B cell (primary cell): ENCODE data around the gene PCDH7. TPM values are rescaled to one million over a fixed set of nuclear protein-coding genes. Genes with fewer than 3 reads are reported as not detected.

Experiments
- ATAC-seq: fragments of 200-7000 bp; cut with Tn5 transposase; one replicate; pipeline ENCODE4 v1.10.0; 2021; ENCODE audit warnings: low read depth, mild to moderate bottlenecking, moderate number of reproducible peaks, moderate library complexity
- CTCF ChIA-PET: fragments of 350-600 bp; sonication (Branson Sonifier 250); formaldehyde crosslinking; loops from one replicate; lab custom pipeline; 2021; ENCODE audit warnings: antibody characterized with exemption, inconsistent platforms; lab: Charles Lee
- POLR2A ChIA-PET: fragments of 350-600 bp; sonication (Branson Sonifier 250); formaldehyde crosslinking; loops from one replicate; lab custom pipeline; 2021; ENCODE audit warnings: antibody characterized with exemption; lab: Charles Lee
- DNase-seq: peaks from one replicate; pipeline ENCODE4 v3.0.0; 2013
- H2AFZ ChIP-seq: 2 replicates; pipeline ENCODE4 v1.6.1; 2012; ENCODE audit warnings: mild to moderate bottlenecking, low read depth, low read length; ENCODE audit not compliant: insufficient read depth, poor library complexity, severe bottlenecking
- H3K27ac ChIP-seq, 2 donors: 1 replicate in 1 of 2; 2 replicates in 1 of 2; pipeline ENCODE4 v1.5.1; 2012 to 2013; ENCODE audit warnings: low read length in 2 of 2, mild to moderate bottlenecking in 2 of 2, moderate library complexity in 1 of 2
- H3K27me3 ChIP-seq, 4 experiments: fragments of 200-600 bp in 1 of 4; sonication (generic) in 1 of 4; replicated peaks in 1 of 4; 1 replicate in 2 of 4; 2 replicates in 2 of 4; pipeline versions ENCODE4 v1.6.1 to v1.7.0; 2013 to 2016; ENCODE audit warnings: low read length in 3 of 4, mild to moderate bottlenecking in 2 of 4, mixed read lengths in 1 of 4, moderate library complexity in 1 of 4; ENCODE audit not compliant: insufficient read depth in 4 of 4, control insufficient read depth in 3 of 4; ENCODE audit errors: control extremely low read depth in 1 of 4
- H3K36me3 ChIP-seq, 2 experiments: replicated peaks in 1 of 2; 1 replicate in 1 of 2; 2 replicates in 1 of 2; pipeline versions ENCODE4 v1.6.1 to v1.7.1; 2013; ENCODE audit warnings: low read length in 1 of 2; ENCODE audit not compliant: insufficient read depth in 2 of 2, control insufficient read depth in 1 of 2; ENCODE audit errors: control extremely low read depth in 1 of 2, extremely low read depth in 1 of 2
- H3K4me1 ChIP-seq, 2 donors: fragments of 200-600 bp in 1 of 2; sonication (generic) in 1 of 2; 1 replicate in 1 of 2; 2 replicates in 1 of 2; pipeline versions ENCODE4 v1.5.1 to v1.6.1; 2013 to 2017; ENCODE audit warnings: low read length in 2 of 2; ENCODE audit not compliant: control insufficient read depth in 2 of 2, insufficient read depth in 2 of 2
- H3K4me2 ChIP-seq: replicated peaks from 2 replicates; pipeline ENCODE3; 2012; ENCODE audit warnings: mild to moderate bottlenecking, low read depth, low read length; ENCODE audit not compliant: poor library complexity, severe bottlenecking
- H3K4me3 ChIP-seq, 5 experiments: fragments of 200-600 bp in 1 of 5; sonication (generic) in 1 of 5; 1 replicate in 3 of 5; 2 replicates in 2 of 5; pipeline versions ENCODE4 v1.5.1 to v1.7.0; 2011 to 2016; ENCODE audit warnings: low read length in 4 of 5, mild to moderate bottlenecking in 4 of 5, low read depth in 2 of 5, control low read depth in 1 of 5, moderate library complexity in 1 of 5; ENCODE audit not compliant: insufficient read depth in 1 of 5; ENCODE audit errors: control extremely low read depth in 1 of 5, extremely low read depth in 1 of 5
- H3K79me2 ChIP-seq: fragments of 200-600 bp; sonication (generic); one replicate; pipeline ENCODE4 v1.6.0; 2016; ENCODE audit warnings: low read length; ENCODE audit not compliant: control insufficient read depth, insufficient read depth
- H3K9ac ChIP-seq: fragments of 200-600 bp; sonication (generic); 2 replicates; pipeline ENCODE4 v1.6.1; 2017; ENCODE audit warnings: mild to moderate bottlenecking, low read length, moderate library complexity
- H3K9me3 ChIP-seq, 3 donors: one replicate each; pipeline versions ENCODE4 v1.6.1 to v1.7.1; 2013; ENCODE audit warnings: low read length in 2 of 3; ENCODE audit not compliant: control insufficient read depth in 2 of 3, insufficient read depth in 1 of 3; ENCODE audit errors: control extremely low read depth in 1 of 3
- H4K20me1 ChIP-seq: 2 replicates; pipeline ENCODE4 v1.6.0; 2012; ENCODE audit warnings: mild to moderate bottlenecking, low read length; ENCODE audit not compliant: insufficient read depth, control insufficient read depth, poor library complexity, severe bottlenecking
- H3K27ac Mint-ChIP-seq: one replicate; pipeline ENCODE4 v1.8.0; 2021; ENCODE audit warnings: mixed read lengths
- H3K27me3 Mint-ChIP-seq: one replicate; pipeline ENCODE4 v1.8.0; 2021; ENCODE audit warnings: mixed read lengths
- H3K4me1 Mint-ChIP-seq: one replicate; pipeline ENCODE4 v1.8.0; 2021; ENCODE audit warnings: mixed read lengths
- H3K4me3 Mint-ChIP-seq: one replicate; pipeline ENCODE4 v1.8.0; 2021; ENCODE audit warnings: mixed read lengths
- H3K9me3 Mint-ChIP-seq: one replicate; pipeline ENCODE4 v1.8.0; 2022; ENCODE audit warnings: mixed read lengths; ENCODE audit not compliant: insufficient read depth
- CTCF ChIP-seq: fragments of 200-600 bp; IDR thresholded peaks from one replicate; pipeline ENCODE4 v1.8.0; 2022; ENCODE audit warnings: antibody characterized with exemption, mild to moderate bottlenecking
- EZH2 ChIP-seq: IDR thresholded peaks from 2 replicates; pipeline ENCODE4 v1.6.1; 2012; ENCODE audit warnings: borderline replicate concordance, low read depth, mild to moderate bottlenecking, moderate library complexity, low read length; ENCODE audit not compliant: insufficient read depth, poor library complexity, severe bottlenecking
- WGBS: methylation state at CpG from one replicate; pipeline ENCODE4 v1.1.5; 2013; ENCODE audit warnings: missing lambda C conversion rate; ENCODE audit not compliant: insufficient coverage; 5-methylcytosine and 5-hydroxymethylcytosine counted together
- intact Hi-C: fragments of 100-400 bp; cut with micrococcal nuclease; formaldehyde crosslinking; loops from one replicate; pipeline ENCODE4 v1.10.0; 2022
- polyA plus RNA-seq: library from polyadenylated mRNA; depleted of rRNA; stranded (reverse); fragments of >200 nt; gene quantifications from 2 replicates; pipeline ENCODE4 v1.2.3, GENCODE V29; 2012
- total RNA-seq, 2 donors: library from RNA; stranded (reverse); fragments of 120-200 nt in 1 of 2; gene quantifications; 1 replicate in 1 of 2; 2 replicates in 1 of 2; pipeline versions ENCODE4 v1.2.3 to v1.2.4, GENCODE V29; 2013 to 2022

The PCDH7 gene
- total and polyA plus RNA-seq, 2 donors (not counting 1 experiment from before 2014, with no cell fraction given): not detected

DNA sequence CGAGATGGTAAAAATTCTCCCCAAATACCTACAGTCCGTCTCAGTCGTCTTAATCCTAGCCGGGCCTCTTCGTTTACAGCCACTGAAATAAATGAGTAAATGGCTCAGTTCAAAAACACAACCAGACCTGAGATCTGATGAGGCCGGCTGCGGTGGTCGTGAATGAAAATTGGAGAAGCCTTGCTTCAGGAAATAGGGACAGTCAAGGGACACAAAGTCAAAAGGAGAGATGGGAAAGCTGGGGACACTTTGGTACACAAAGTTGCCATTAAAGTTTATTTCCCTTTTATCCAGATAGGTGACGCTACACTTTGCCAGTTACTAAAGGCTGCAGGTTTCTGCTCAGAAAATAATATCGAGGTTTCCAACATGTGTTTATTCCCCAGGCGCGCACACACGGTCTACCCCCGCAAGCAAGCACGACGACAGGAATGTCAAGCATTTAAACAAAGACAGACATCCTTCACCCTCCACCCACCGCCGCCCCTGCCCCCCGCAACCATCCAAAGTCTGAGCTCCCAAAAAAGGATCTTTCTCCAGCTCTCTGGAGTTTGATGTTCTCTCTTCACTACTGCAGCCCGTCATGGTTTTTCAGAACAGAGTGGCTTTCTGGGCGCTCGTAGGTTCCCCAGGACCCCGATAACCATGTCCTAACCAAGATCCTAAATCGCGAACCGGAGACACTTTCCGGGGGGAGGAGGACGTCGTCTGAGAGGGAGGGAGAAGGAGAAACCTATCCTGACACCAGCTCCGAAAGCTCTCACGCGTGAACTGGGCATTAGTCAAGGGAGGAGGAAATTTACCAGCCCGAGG, 1.3 kb upstream of the PCDH7 start:
- peaks cover 0 to 66% (median 31%) of the 10 kb centered on the region in 4 experiments for H3K27me3 ChIP-seq
- no peak overlapping the region for H3K9ac ChIP-seq
- H3K4me2 ChIP-seq: no peak overlapping the region
- CTCF ChIA-PET: no interaction called here
- POLR2A ChIA-PET: no interaction called here
- ATAC-seq: no peak
- intact Hi-C loops: no loop called here
- no peak for TF ChIP-seq CTCF
- no peak for TF ChIP-seq EZH2
- H3K9me3 ChIP-seq: peaks cover 0 to 50% (median 0%) of the 10 kb centered on the region in 3 donors
- peaks cover 13% of the 10 kb centered on the region for H3K4me1 Mint-ChIP-seq
- H3K4me3 Mint-ChIP-seq: no peak overlapping the region
- DNase-seq: no peak
- H4K20me1 ChIP-seq: no peaks in the 10 kb centered on the region
- H3K9me3 Mint-ChIP-seq: no peaks in the 10 kb centered on the region
- no peaks in the 10 kb centered on the region for H3K79me2 ChIP-seq
- no peaks in the 10 kb centered on the region for H3K36me3 ChIP-seq
- H3K4me3 ChIP-seq: no peak overlapping the region
- H3K27me3 Mint-ChIP-seq: peaks cover 46% of the 10 kb centered on the region
- WGBS: 2% methylated on average over 18 of the region's 33 CpGs
- H3K27ac Mint-ChIP-seq: no peak overlapping the region
- no peak overlapping the region for H2AFZ ChIP-seq
- H3K4me1 ChIP-seq: peaks cover 13% of the 10 kb centered on the region in 2 donors
- H3K27ac ChIP-seq: no peak overlapping the region

DNA sequence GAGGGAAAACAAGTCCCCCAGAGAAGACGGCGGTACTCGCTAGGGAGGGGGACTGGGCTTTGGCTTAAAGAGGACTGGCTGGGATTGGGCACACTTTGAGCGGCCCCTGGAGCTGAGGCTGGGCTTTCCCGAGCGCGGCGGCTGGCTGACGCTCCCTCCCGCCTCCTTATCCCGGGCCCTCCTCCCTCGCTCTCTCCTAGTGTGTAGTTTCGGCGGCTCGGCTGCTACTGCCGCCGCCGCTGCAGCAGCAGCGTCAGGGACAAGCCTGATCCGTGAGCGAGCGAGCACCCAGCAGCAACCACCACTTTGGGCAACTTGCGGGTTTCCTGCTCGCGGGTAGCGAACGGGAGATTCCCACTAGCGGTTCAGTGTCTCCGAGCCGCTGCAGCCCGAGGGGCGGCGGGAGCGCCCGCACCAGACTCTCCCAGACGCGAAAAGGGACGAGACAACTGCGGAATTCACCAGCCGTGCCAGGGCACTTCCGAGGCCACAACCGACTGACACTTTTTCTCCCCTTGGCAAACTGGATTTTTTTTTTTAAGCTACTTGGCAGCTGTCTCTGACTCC, 632 bp upstream of the PCDH7 start:
- no peak for DNase-seq
- ATAC-seq: no peak
- H3K27ac Mint-ChIP-seq: no peak overlapping the region

More for the DNA sequence above, 632 bp upstream of the PCDH7 start:
- WGBS: 3% methylated on average over 42 of the region's 42 CpGs
- H3K4me3 ChIP-seq: no peak overlapping the region
- ChIA-PET CTCF (no interaction called here), POLR2A (no interaction called here)
- H3K4me2 ChIP-seq: no peak overlapping the region
- Mint-ChIP-seq H3K4me1 (peaks cover 13% of the 10 kb centered on the region), H3K4me3 (no peak overlapping the region), H3K9me3 (no peaks in the 10 kb centered on the region), H3K27me3 (peaks cover 52% of the 10 kb centered on the region)
- H2AFZ ChIP-seq: no peak overlapping the region
- intact Hi-C loops: no loop called here
- H3K27me3 ChIP-seq: peaks cover 0 to 66% (median 28%) of the 10 kb centered on the region in 4 experiments
- no peak overlapping the region for H3K9ac ChIP-seq
- no peak overlapping the region for H3K27ac ChIP-seq
- H3K36me3 ChIP-seq: no peaks in the 10 kb centered on the region
- H3K79me2 ChIP-seq: no peaks in the 10 kb centered on the region
- peaks cover 13% of the 10 kb centered on the region in 2 donors for H3K4me1 ChIP-seq
- no peaks in the 10 kb centered on the region for H4K20me1 ChIP-seq
- TF ChIP-seq CTCF (no peak), EZH2 (no peak)
- peaks cover 0 to 50% (median 0%) of the 10 kb centered on the region in 3 donors for H3K9me3 ChIP-seq
